IMR-90 (cell line): ENCODE measurements around the gene TTC21B. TPM values are rescaled to one million over a fixed set of nuclear protein-coding genes. Genes with fewer than 3 reads are reported as not detected.

Source experiments
- ATAC-seq: fragments of 200-7000 bp; cut with Tn5 transposase; 2 replicates; pipeline ENCODE4 v1.9.1; 2020; ENCODE audit warnings: low read depth, mild to moderate bottlenecking, moderate library complexity
- BruUV-seq: library from RNA; stranded (reverse); fragments of 400-500 nt; replicated peaks from 2 replicates; lab custom pipeline; 2021; lab: Mats Ljungman, UMichigan
- CTCF ChIA-PET: fragments of 300-600 bp; formaldehyde crosslinking; extraction: SDS; loops from one replicate; lab custom pipeline; 2021; ENCODE audit warnings: antibody characterized with exemption; lab: Yijun Ruan, JAX
- POLR2A ChIA-PET: fragments of 300-600 bp; sonication (Branson Sonifier 250); formaldehyde crosslinking; loops from one replicate; lab custom pipeline; 2022; ENCODE audit warnings: antibody characterized with exemption; ENCODE audit not compliant: unreplicated experiment; lab: Charles Lee
- DNase-seq: peaks from one replicate; pipeline ENCODE4 v3.0.0; 2013
- H2AFZ ChIP-seq: replicated peaks from 2 replicates; pipeline ENCODE3; 2013; ENCODE audit warnings: low read length, mild to moderate bottlenecking; ENCODE audit not compliant: poor library complexity
- H2AK5ac ChIP-seq: 2 replicates; pipeline ENCODE4 v1.6.1; 2013; ENCODE audit warnings: low read depth, low read length, inconsistent platforms
- H2AK9ac ChIP-seq: replicated peaks from 2 replicates; pipeline ENCODE3; 2013; ENCODE audit warnings: mild to moderate bottlenecking, low read depth, low read length, moderate library complexity; ENCODE audit not compliant: poor library complexity
- H2BK120ac ChIP-seq: 2 replicates; pipeline ENCODE4 v1.6.1; 2013; ENCODE audit warnings: low read depth, low read length, inconsistent platforms
- H2BK15ac ChIP-seq: 3 replicates; pipeline ENCODE4 v1.6.1; 2013; ENCODE audit warnings: low read depth, low read length, inconsistent platforms
- H2BK20ac ChIP-seq: 2 replicates; pipeline ENCODE4 v1.6.1; 2013; ENCODE audit warnings: low read depth, mild to moderate bottlenecking, inconsistent platforms, low read length, moderate library complexity
- H2BK5ac ChIP-seq: 2 replicates; pipeline ENCODE4 v1.6.1; 2013; ENCODE audit warnings: mild to moderate bottlenecking, low read depth, low read length, inconsistent platforms; ENCODE audit not compliant: poor library complexity, severe bottlenecking
- H3K14ac ChIP-seq: replicated peaks from 2 replicates; pipeline ENCODE4 v1.6.1; 2013; ENCODE audit warnings: low read depth, low read length, inconsistent platforms
- H3K18ac ChIP-seq: 2 replicates; pipeline ENCODE4 v1.6.1; 2013; ENCODE audit warnings: low read depth, low read length, control low read depth
- H3K23ac ChIP-seq: 2 replicates; pipeline ENCODE4 v1.6.1; 2013; ENCODE audit warnings: low read depth, low read length, inconsistent platforms
- H3K27ac ChIP-seq: 2 replicates; pipeline ENCODE4 v1.5.1; 2013; ENCODE audit warnings: mild to moderate bottlenecking, control low read depth, low read length; ENCODE audit not compliant: insufficient read depth
- H3K27me3 ChIP-seq: 2 replicates; pipeline ENCODE4 v1.6.1; 2013; ENCODE audit warnings: low read length; ENCODE audit not compliant: control insufficient read depth, insufficient read depth
- H3K36me3 ChIP-seq: 2 replicates; pipeline ENCODE4 v1.6.1; 2013; ENCODE audit warnings: low read length, mixed read lengths; ENCODE audit not compliant: control insufficient read depth, insufficient read depth
- H3K4ac ChIP-seq: 2 replicates; pipeline ENCODE4 v1.6.1; 2013; ENCODE audit warnings: low read depth, low read length, inconsistent platforms
- H3K4me1 ChIP-seq: 2 replicates; pipeline ENCODE4 v1.6.1; 2013; ENCODE audit warnings: low read length, mixed read lengths; ENCODE audit not compliant: control insufficient read depth, insufficient read depth
- H3K4me2 ChIP-seq: 2 replicates; pipeline ENCODE4 v1.6.1; 2013; ENCODE audit warnings: low read depth, mild to moderate bottlenecking, control low read depth, low read length, moderate library complexity
- H3K4me3 ChIP-seq: 2 replicates; pipeline ENCODE4 v1.5.1; 2013; ENCODE audit warnings: low read depth, mild to moderate bottlenecking, control low read depth, low read length, moderate library complexity; ENCODE audit not compliant: insufficient read depth
- H3K56ac ChIP-seq: 2 replicates; pipeline ENCODE4 v1.6.1; 2013; ENCODE audit warnings: low read length, inconsistent platforms; ENCODE audit not compliant: insufficient read depth; ENCODE audit errors: extremely low read depth
- H3K79me1 ChIP-seq, 2 experiments: 2 replicates each; pipeline ENCODE4 v1.6.1; 2013; ENCODE audit warnings: low read length in 2 of 2, inconsistent platforms in 1 of 2, low read depth in 1 of 2
- H3K9ac ChIP-seq: 2 replicates; pipeline ENCODE4 v1.6.1; 2013; ENCODE audit warnings: low read depth, low read length, control low read depth
- H3K9me1 ChIP-seq: 2 replicates; pipeline ENCODE4 v1.6.1; 2013; ENCODE audit warnings: low read length, inconsistent platforms; ENCODE audit not compliant: insufficient read depth
- H3K9me3 ChIP-seq: 2 replicates; pipeline ENCODE4 v1.6.1; 2013; ENCODE audit warnings: low read length; ENCODE audit not compliant: control insufficient read depth, insufficient read depth
- H4K20me1 ChIP-seq: 2 replicates; pipeline ENCODE4 v1.6.1; 2013; ENCODE audit warnings: low read length, inconsistent platforms; ENCODE audit not compliant: insufficient read depth
- H4K5ac ChIP-seq: 2 replicates; pipeline ENCODE4 v1.6.1; 2013; ENCODE audit warnings: mild to moderate bottlenecking, low read depth, low read length, control low read depth
- H4K8ac ChIP-seq, 2 experiments: 2 replicates each; pipeline ENCODE4 v1.6.1; 2013; ENCODE audit warnings: low read depth in 2 of 2, low read length in 2 of 2, control low read depth in 1 of 2, inconsistent platforms in 1 of 2
- H4K91ac ChIP-seq: 2 replicates; pipeline ENCODE4 v1.6.1; 2013; ENCODE audit warnings: low read depth, low read length, inconsistent platforms; ENCODE audit not compliant: insufficient read depth
- CEBPB ChIP-seq: IDR thresholded peaks from 2 replicates; pipeline ENCODE4 v1.6.1; 2012; ENCODE audit warnings: low read depth, low read length, improper control_type of control experiment
- NFE2L2 ChIP-seq: fragments of 150-350 bp; IDR thresholded peaks from 2 replicates; pipeline ENCODE4 v1.6.1; 2016; ENCODE audit warnings: low read depth, mild to moderate bottlenecking, low read length
- POLR2A ChIP-seq: IDR thresholded peaks from 2 replicates; pipeline ENCODE4 v1.6.1; 2012; ENCODE audit warnings: mild to moderate bottlenecking, low read depth, low read length
- dilution Hi-C: fragments of 300-500 bp; cut with HindIII; formaldehyde crosslinking; loops from one replicate; pipeline ENCODE4 v1.14.3; 2018; ENCODE audit warnings: low sequenced_read_pairs; ENCODE audit not compliant: unreplicated experiment
- in situ Hi-C: fragments of 300-500 bp; cut with MboI; formaldehyde crosslinking; loops from 3 replicates; pipeline ENCODE4 v1.14.3; 2019; ENCODE audit warnings: low sequenced_read_pairs, inconsistent platforms, mixed read lengths
- intact Hi-C: fragments of 100-400 bp; cut with micrococcal nuclease; formaldehyde crosslinking; loops from 2 replicates; pipeline ENCODE4 v1.10.0; 2022
- polyA plus RNA-seq, 3 experiments: library from polyadenylated mRNA; depleted of rRNA; stranded (reverse); fragments of >200 nt; gene quantifications; 2 replicates each; pipeline ENCODE4 v1.2.3, GENCODE V29; 2012; ENCODE audit warnings: low replicate concordance in 1 of 3
- total RNA-seq: library from RNA; depleted of rRNA; stranded (reverse); fragments of >200 nt; gene quantifications from 2 replicates; pipeline ENCODE4 v1.2.3, GENCODE V29; 2012
- TF ChIP-seq, protein P1 (sequence below): conservative IDR thresholded peaks from 2 replicates; pipeline ENCODE4 v1.5.1; 2012; ENCODE audit warnings: mild to moderate bottlenecking, low read depth, low read length, improper control_type of control experiment

The TTC21B gene
- total and polyA plus RNA-seq, 2 of the 4 experiments (the other 2 are of a cell fraction): 8.0 to 17.2 TPM

DNA sequence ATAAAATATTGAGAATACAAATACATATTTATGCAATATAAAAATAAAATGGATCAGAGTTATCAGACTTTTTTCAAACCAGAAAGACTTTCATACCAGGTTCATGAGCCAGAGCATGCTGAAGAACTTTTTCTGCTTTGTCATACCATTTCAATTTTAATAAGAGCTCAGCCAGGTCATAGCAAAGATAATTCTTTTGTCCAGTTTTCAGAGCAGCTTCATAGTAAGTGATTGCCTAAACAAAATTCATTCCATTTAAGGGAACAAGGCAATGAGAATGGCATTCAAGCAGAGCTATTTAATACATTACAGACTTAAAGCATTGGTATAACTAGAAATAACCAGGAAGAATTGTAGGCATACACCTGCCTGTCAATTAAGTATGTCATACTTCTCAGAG, 42.3 kb downstream of the TTC21B start:
- Histone ChIP-seq H3K27ac (no peak overlapping the region), H4K8ac (no peak overlapping the region), H2BK15ac (no peak overlapping the region), H3K9ac (no peak overlapping the region), H3K9me3 (no peaks in the 10 kb centered on the region), H3K23ac (no peak overlapping the region), H3K56ac (no peak overlapping the region), H2AK5ac (no peak overlapping the region), H4K20me1 (no peaks in the 10 kb centered on the region), H3K18ac (no peak overlapping the region), H3K4ac (no peak overlapping the region), H3K79me1 (no peaks in the 10 kb centered on the region), H3K4me2 (no peak overlapping the region), H4K5ac (no peak overlapping the region), H2BK20ac (no peak overlapping the region), H2BK5ac (peak overlapping the region; percentile 58), H2BK120ac (no peak overlapping the region), H3K36me3 (peaks cover 6% of the 10 kb centered on the region), H2AK9ac (no peak overlapping the region), H2AFZ (no peak overlapping the region), H3K14ac (no peak overlapping the region), H3K9me1 (no peaks in the 10 kb centered on the region), H3K4me3 (no peak overlapping the region), H3K27me3 (no peaks in the 10 kb centered on the region), H4K91ac (no peak overlapping the region), H3K4me1 (no peaks in the 10 kb centered on the region)
- CTCF ChIA-PET: no interaction called here
- DNase-seq: peak; percentile 80
- intact Hi-C loops: no loop called here
- TF ChIP-seq CEBPB (no peak), NFE2L2 (peak; percentile 42; the same call in 1 of the 2 replicates), POLR2A (no peak)
- TF ChIP-seq, protein P1, sequence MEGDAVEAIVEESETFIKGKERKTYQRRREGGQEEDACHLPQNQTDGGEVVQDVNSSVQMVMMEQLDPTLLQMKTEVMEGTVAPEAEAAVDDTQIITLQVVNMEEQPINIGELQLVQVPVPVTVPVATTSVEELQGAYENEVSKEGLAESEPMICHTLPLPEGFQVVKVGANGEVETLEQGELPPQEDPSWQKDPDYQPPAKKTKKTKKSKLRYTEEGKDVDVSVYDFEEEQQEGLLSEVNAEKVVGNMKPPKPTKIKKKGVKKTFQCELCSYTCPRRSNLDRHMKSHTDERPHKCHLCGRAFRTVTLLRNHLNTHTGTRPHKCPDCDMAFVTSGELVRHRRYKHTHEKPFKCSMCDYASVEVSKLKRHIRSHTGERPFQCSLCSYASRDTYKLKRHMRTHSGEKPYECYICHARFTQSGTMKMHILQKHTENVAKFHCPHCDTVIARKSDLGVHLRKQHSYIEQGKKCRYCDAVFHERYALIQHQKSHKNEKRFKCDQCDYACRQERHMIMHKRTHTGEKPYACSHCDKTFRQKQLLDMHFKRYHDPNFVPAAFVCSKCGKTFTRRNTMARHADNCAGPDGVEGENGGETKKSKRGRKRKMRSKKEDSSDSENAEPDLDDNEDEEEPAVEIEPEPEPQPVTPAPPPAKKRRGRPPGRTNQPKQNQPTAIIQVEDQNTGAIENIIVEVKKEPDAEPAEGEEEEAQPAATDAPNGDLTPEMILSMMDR: no peak
- dilution Hi-C loops: no loop called here
- peak; percentile 71 for ATAC-seq
- in situ Hi-C loops: no loop called here
- BruUV-seq: no TSS peak
- POLR2A ChIA-PET: no interaction called here
